ENCODE results near the gene DPH7. TPM values are rescaled to one million over a fixed set of nuclear protein-coding genes. Genes with fewer than 3 reads are reported as not detected.

The DPH7 gene
- total and polyA plus RNA-seq, 2 of the 8 experiments (the other 6 are each of a cell fraction or from before 2014, with no cell fraction given), result 44.6 to 45.5 TPM

GRCh38 chr9:137579259-137579604 is 507 bp upstream of the DPH7 start:
- FAIRE-seq (no peak), DNase-seq (ENCODE audit: low read depth in 1 of 2, low spot score in 2 of 2) (no peak)
- Histone ChIP-seq H2BK15ac (ENCODE audit: low read length) (no peak overlapping the region), H4K20me1 (replicated peaks in 1 of 2; ENCODE audit: control insufficient read depth in 1 of 2, insufficient read depth in 2 of 2, low read length in 2 of 2) (peaks cover 18 to 46% of the 10 kb centered on the region in 2 experiments), H2BK20ac (ENCODE audit: low read length) (no peak overlapping the region), H4K8ac (ENCODE audit: extremely low read depth, insufficient read depth, low read length) (no peak overlapping the region), H4K5ac (ENCODE audit: insufficient read length, low read depth, low read length) (no peak overlapping the region), H2BK120ac (replicated peaks; ENCODE audit: low read depth, low read length) (no peak overlapping the region), H2AFZ (ENCODE audit: low read length) (no peak overlapping the region), H2BK12ac (ENCODE audit: low read depth, low read length) (no peak overlapping the region), H3K79me1 (ENCODE audit: low read depth, low read length) (peaks cover 25% of the 10 kb centered on the region), H3K27ac (ENCODE audit: low read depth, low read length) (no peak overlapping the region), H3K36me3 (ENCODE audit: control insufficient read depth in 2 of 4, insufficient read depth in 4 of 4, low read length in 3 of 4) (peaks cover 25 to 53% (median 37%) of the 10 kb centered on the region in 4 experiments), H3K23me2 (ENCODE audit: low read depth, low read length) (peaks cover 3% of the 10 kb centered on the region; the same call in 1 of the 2 replicates), H3K4ac (replicated peaks; ENCODE audit: insufficient read length, low read depth, low read length) (no peak overlapping the region), H3K4me3 (ENCODE audit: extremely low read depth in 1 of 4, insufficient read depth in 2 of 4, low read depth in 3 of 4, low read length in 4 of 4) (peak overlapping the region; percentile 6 to 88 (median 30); a peak in 5 of 8 replicates), H3K9ac (replicated peaks in 1 of 4; ENCODE audit: extremely low read depth in 1 of 4, low read depth in 3 of 4, low read length in 3 of 4) (no peak overlapping the region), H3K79me2 (ENCODE audit: control insufficient read depth in 1 of 2, insufficient read depth in 2 of 2, low read length in 2 of 2) (peaks cover 12 to 35% of the 10 kb centered on the region in 2 experiments), H3K56ac (replicated peaks; ENCODE audit: insufficient read length, low read depth, low read length) (no peak overlapping the region), H3K23ac (ENCODE audit: insufficient read length) (no peak overlapping the region), H3K4me1 (replicated peaks in 1 of 4; ENCODE audit: control insufficient read depth in 3 of 4, insufficient read depth in 4 of 4, low read length in 3 of 4) (peaks cover 0 to 23% (median 7%) of the 10 kb centered on the region in 4 experiments; a peak in 6 of 7 replicates), H3K18ac (ENCODE audit: extremely low read depth, low read length) (no peak overlapping the region; the same call in 1 of the 2 replicates), H3K14ac (ENCODE audit: insufficient read length) (no peak overlapping the region), H3K4me2 (ENCODE audit: insufficient read depth in 1 of 2, low read depth in 2 of 2, low read length in 2 of 2) (peak overlapping the region in 1 of 2 experiments; percentile 65; a peak in 3 of 4 replicates), H3K9me3 (ENCODE audit: insufficient read depth in 2 of 2, low read depth in 1 of 2, low read length in 1 of 2) (no peaks in the 10 kb centered on the region), H3K27me3 (replicated peaks in 1 of 4; ENCODE audit: control insufficient read depth in 3 of 4, extremely low read depth in 1 of 4, insufficient read depth in 3 of 4, low read length in 3 of 4) (no peaks in the 10 kb centered on the region), H4K91ac (replicated peaks; ENCODE audit: insufficient read length, low read length) (peak overlapping the region; percentile 72), H2AK5ac (ENCODE audit: low read depth, low read length) (no peak overlapping the region), H2BK5ac (ENCODE audit: low read depth, low read length) (no peak overlapping the region)
- POLR2A ChIA-PET (ENCODE audit: partially characterized antibody), result interaction anchor here (1.7 to 4.6 kb wide), 5 partner anchors 11 to 156 kb away, joined by 3 to 45 read pairs (median 16); partner anchors contain the start of genes EHMT1, EXD3, MRPL41 and NOXA1
- TF ChIP-seq RBBP5 (IDR thresholded peaks at IDR 0.05; ENCODE audit: borderline replicate concordance, low read depth, low read length), result no peak
- no peak for TF ChIP-seq RFX5 (IDR thresholded peaks at IDR 0.05; ENCODE audit: borderline replicate concordance, low read depth, low read length)
- TF ChIP-seq EGR1 (IDR thresholded peaks at IDR 0.05; ENCODE audit: borderline replicate concordance, low read depth, low read length), result no peak
- no peak for TF ChIP-seq TBP (IDR thresholded peaks at IDR 0.05; ENCODE audit: low read depth, low read length)
- no peak for TF ChIP-seq ATF2 (IDR thresholded peaks at IDR 0.05; ENCODE audit: low read length)
- no peak for TF ChIP-seq SAP30 (IDR thresholded peaks at IDR 0.05; ENCODE audit: insufficient read depth, insufficient replicate concordance, low read length)
- TF ChIP-seq TAF1 (IDR thresholded peaks at IDR 0.05; ENCODE audit: low read depth, low read length), result no peak
- TF ChIP-seq PHF8 (conservative IDR thresholded peaks at IDR 0.05; ENCODE audit: low read depth, low read length), result no peak
- no peak for TF ChIP-seq EZH2 (IDR thresholded peaks at IDR 0.05; ENCODE audit: low read depth, low read length, severe bottlenecking)
- TF ChIP-seq ASH2L (IDR thresholded peaks at IDR 0.05; ENCODE audit: low read length), result no peak
- WGBS, 2 experiments (ENCODE audit: extremely low coverage in 1 of 2, insufficient coverage in 1 of 2, insufficient read length in 1 of 2, insufficient replicate concordance in 2 of 2, low coverage in 1 of 2, low lambda C conversion rate in 2 of 2, missing lambda C conversion rate in 1 of 2), result 42% methylated on average over 19 of the region's 19 CpGs; no CpG with 5 or more reads in 1 of the 2 experiments
- CTCF ChIA-PET (ENCODE audit: partially characterized antibody), result interaction anchor here (0.7 to 5.9 kb wide), 7 partner anchors 9 to 93 kb away, joined by 3 to 46 read pairs (median 5); partner anchors contain the start of gene MRPL41
